NB4 (cell line): ENCODE measurements around the gene NAPA.

Experiments used
- DNase-seq: peaks from one replicate; pipeline ENCODE4 v3.0.0; 2010; ENCODE audit warnings: low read depth
- H3K4me3 ChIP-seq: one replicate; pipeline ENCODE4 v1.5.1; 2011; ENCODE audit warnings: mild to moderate bottlenecking, low read depth, low read length, moderate library complexity
- CTCF ChIP-seq: IDR thresholded peaks from one replicate; pipeline ENCODE4 v1.5.1; 2012; ENCODE audit warnings: low read depth, low read length
- MAX ChIP-seq: IDR thresholded peaks from 2 replicates; pipeline ENCODE4 v1.6.1; 2011; ENCODE audit warnings: low read depth, low read length
- MYC ChIP-seq: IDR thresholded peaks from 2 replicates; pipeline ENCODE4 v1.6.1; 2011; ENCODE audit warnings: low read depth, low read length
- POLR2A ChIP-seq: IDR thresholded peaks from 2 replicates; pipeline ENCODE4 v1.6.1; 2011; ENCODE audit warnings: mild to moderate bottlenecking; ENCODE audit not compliant: insufficient read length; ENCODE audit errors: extremely low read depth

Gene NAPA

GRCh38 chr19:47483800-47484690, 30.8 kb downstream of the NAPA start, which contains the start of gene KPTN:
KPTN (minus strand) TSS chr19:47484219; CDS start chr19:47484160, 59 bp downstream.
- H3K4me3 ChIP-seq, result peak within 1 kb of the TSS; percentile 64
- peak; percentile 100 for DNase-seq

GRCh38 chr19:47483200-47483599, 31.7 kb downstream of the NAPA start:
- no peak for DNase-seq
- TF ChIP-seq MYC, result no peak
- no peak for TF ChIP-seq MAX
- no peak for TF ChIP-seq CTCF
- TF ChIP-seq POLR2A, result no peak
- H3K4me3 ChIP-seq, result peak overlapping the region; percentile 64

More at GRCh38 chr19:47483800-47484690, 30.8 kb downstream of the NAPA start, which contains the start of gene KPTN:
- peak; percentile 93 for TF ChIP-seq MYC
- peak; percentile 93 for TF ChIP-seq MAX
- peak; percentile 85 for TF ChIP-seq POLR2A
- TF ChIP-seq CTCF, result peak; percentile 100

GRCh38 chr19:47481460-47482052, 33.3 kb downstream of the NAPA start:
- no peak overlapping the region for H3K4me3 ChIP-seq
- no peak for TF ChIP-seq CTCF
- no peak for TF ChIP-seq POLR2A
- no peak for TF ChIP-seq MAX
- no peak for TF ChIP-seq MYC
- no peak for DNase-seq

GRCh38 chr19:47480658-47481057, 34.2 kb downstream of the NAPA start:
- no peak for DNase-seq
- no peak for TF ChIP-seq MAX
- no peak for TF ChIP-seq POLR2A
- no peak for TF ChIP-seq CTCF
- TF ChIP-seq MYC, result no peak
- H3K4me3 ChIP-seq, result no peak overlapping the region

- H3K4me3 ChIP-seq, result no peak overlapping the region
- TF ChIP-seq MAX (no peak), MYC (no peak), POLR2A (no peak), CTCF (no peak)
- DNase-seq, result no peak
These were observed 35.0 kb downstream of the NAPA start for GRCh38 chr19:47479701-47480503.
